Stimulated activated CD8-positive, alpha-beta memory T cell treated with anti-CD3 and anti-CD28 coated beads, Interleukin-12 subunit alpha, Interleukin-12 subunit beta, amount 100 ng/mL, for 4 hours (primary cell): Measurements from ENCODE around the gene SLC33A1.

Experiments used
- DNase-seq: peaks from one replicate; pipeline ENCODE4 v3.0.0-alpha.2; 2020; ENCODE audit warnings: low read depth

The SLC33A1 gene

DNA sequence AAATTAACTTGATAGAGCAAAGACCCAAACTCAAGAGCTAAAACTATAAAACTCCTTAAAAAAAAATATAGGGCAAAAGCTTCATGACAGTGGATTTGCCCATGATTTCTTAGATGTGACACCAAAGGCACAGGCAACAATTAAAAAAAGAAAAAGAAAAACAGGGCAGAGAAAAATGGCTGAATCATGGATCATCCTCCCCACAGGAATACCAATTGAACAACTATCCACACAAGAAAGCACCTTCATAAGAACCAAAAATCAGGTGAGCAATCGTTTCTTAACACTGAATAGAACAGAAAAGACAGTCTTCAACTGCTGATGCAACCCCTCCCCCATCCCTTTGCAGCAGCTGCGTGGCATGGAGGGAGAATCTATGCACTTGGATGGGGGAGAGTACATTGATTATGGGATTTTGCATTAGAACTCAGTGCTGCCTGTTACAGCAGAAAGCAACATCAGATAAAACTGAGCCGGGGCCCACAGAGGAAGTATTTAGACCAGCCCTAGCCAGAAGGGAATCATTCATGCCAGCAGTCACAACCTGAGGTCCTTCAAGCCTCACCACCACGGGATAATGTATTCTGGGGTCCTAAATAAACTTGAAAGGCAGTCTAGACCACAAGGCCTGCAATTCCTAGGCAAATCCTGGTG, 63.8 kb downstream of the SLC33A1 start:
- DNase-seq = no peak

DNA sequence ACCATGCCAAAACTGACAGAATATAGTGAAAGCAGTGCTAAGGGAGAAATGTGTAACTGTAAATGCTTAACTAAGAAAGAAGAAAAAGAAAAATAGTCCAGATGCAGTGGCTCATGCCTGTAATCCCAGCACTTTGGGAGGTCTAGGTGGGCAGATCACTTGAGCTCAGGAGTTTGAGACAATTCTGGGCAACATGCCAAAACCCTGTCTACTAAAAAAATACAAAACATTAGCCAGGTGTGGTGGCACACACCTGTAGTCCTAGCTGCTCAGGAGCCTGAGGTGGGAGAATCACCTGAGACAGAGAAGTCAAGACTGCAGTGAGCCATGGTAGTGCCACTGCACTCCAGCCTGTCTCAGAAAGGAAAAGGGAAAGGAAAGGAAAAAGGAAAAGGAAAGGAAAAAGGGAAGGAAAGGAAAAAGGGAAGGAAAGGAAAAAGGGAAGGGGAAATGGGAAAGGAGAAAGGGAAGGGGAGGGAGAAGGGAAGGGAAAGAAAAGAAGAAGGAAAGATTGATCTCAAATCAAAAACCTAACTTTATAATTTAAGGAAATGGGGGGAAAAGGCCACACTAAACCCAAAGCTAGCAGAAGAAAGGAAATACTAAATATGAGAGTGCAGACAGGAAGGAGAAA, 68.4 kb downstream of the SLC33A1 start:
- DNase-seq = no peak

- no peak for DNase-seq
Measured at GRCh38 chr3:155782390-155782953, 71.8 kb downstream of the SLC33A1 start.

- DNase-seq = no peak
Measured at GRCh38 chr3:155780291-155780690, 73.9 kb downstream of the SLC33A1 start.

DNA sequence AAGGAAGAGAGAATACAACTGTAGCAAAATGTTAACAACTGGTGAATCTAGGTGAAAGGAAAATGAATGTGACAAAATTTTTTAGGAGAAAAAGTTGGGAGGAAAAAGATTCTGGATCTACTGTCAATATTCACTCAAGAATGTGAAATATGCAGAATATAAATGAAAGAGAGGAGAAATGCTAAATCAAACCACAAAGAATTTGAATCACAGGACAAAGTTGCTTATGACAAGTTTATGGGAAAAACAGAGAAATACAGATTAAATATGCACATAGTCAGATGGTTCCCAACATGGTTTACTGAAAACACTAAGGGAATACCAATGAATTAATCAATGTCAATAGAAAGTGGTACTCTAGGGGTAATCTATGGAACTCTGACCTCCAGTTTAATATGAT, 75.8 kb downstream of the SLC33A1 start:
- DNase-seq = no peak

- DNase-seq = no peak
Measured at GRCh38 chr3:155772801-155773200, 81.4 kb downstream of the SLC33A1 start.

DNA sequence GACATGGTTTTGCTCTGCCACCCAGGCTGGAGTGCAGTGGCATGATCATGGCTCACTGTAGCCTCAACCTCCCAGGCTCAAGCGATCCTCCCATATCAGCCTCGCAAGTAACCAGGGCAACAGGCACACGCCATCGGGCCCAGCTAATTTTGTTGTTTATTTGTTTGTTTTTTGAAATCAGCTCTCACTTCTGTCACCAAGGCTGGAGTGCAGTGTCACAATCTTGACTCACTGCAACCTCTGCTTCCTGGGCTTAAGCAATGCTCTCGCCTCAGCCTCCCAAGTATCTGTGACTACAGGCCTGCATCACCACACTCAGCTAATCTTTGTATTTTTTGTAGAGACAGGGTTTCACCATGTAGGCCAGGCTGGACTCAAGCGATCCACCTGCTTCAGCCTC, 83.1 kb downstream of the SLC33A1 start:
- no peak for DNase-seq
